Kidney (tissue), 14 donors: ENCODE results near the gene SPOUT1. TPM values are rescaled to one million over a fixed set of nuclear protein-coding genes. Genes with fewer than 3 reads are reported as not detected.

Experiments used
- DNase-seq, 5 donors: peaks; one replicate each; pipeline ENCODE4 v3.0.0-alpha.2; 2013 to 2020
- FAIRE-seq: peaks from 2 replicates; lab custom pipeline; 2012; peaks lifted over from hg19 to GRCh38; lab: Jason Lieb, UNC
- H3K27ac ChIP-seq, 2 donors: one replicate each; pipeline ENCODE4 v1.7.0; 2013; ENCODE audit warnings: low read depth in 2 of 2, low read length in 2 of 2, inconsistent platforms in 1 of 2
- H3K27me3 ChIP-seq: one replicate; pipeline ENCODE4 v1.7.1; 2013; ENCODE audit warnings: low read length, inconsistent platforms; ENCODE audit not compliant: control insufficient read depth, insufficient read depth
- H3K36me3 ChIP-seq, 3 donors: one replicate each; pipeline versions ENCODE4 v1.7.0 to v1.7.1; 2013; ENCODE audit warnings: low read length in 3 of 3, control low read depth in 1 of 3, inconsistent platforms in 1 of 3; ENCODE audit not compliant: insufficient read depth in 3 of 3, control insufficient read depth in 2 of 3
- H3K4me1 ChIP-seq, 3 donors: one replicate each; pipeline versions ENCODE4 v1.7.0 to v1.7.1; 2013; ENCODE audit warnings: low read length in 3 of 3, inconsistent platforms in 1 of 3, low read depth in 1 of 3; ENCODE audit not compliant: control insufficient read depth in 2 of 3, insufficient read depth in 2 of 3
- H3K4me3 ChIP-seq, 3 donors: one replicate each; pipeline versions ENCODE4 v1.7.0 to v1.8.1; 2013; ENCODE audit warnings: low read length in 3 of 3, control low read depth in 1 of 3, inconsistent platforms in 1 of 3
- H3K9ac ChIP-seq, 3 donors: one replicate each; pipeline versions ENCODE4 v1.7.0 to v1.7.1; 2013; ENCODE audit warnings: low read length in 3 of 3, control low read depth in 1 of 3, inconsistent platforms in 1 of 3
- H3K9me3 ChIP-seq, 3 donors: one replicate each; pipeline versions ENCODE4 v1.7.0 to v1.7.1; 2013; ENCODE audit warnings: low read length in 3 of 3, control low read depth in 1 of 3, inconsistent platforms in 1 of 3; ENCODE audit not compliant: control insufficient read depth in 2 of 3, insufficient read depth in 1 of 3
- CTCF ChIP-seq: IDR thresholded peaks from 3 replicates; pipeline ENCODE4 v1.5.1; 2012; ENCODE audit warnings: mild to moderate bottlenecking, moderate library complexity, borderline replicate concordance; ENCODE audit not compliant: insufficient read depth; ENCODE audit errors: extremely low read depth
- intact Hi-C: fragments of 100-400 bp; cut with DNase I; formaldehyde crosslinking; loops from one replicate; pipeline ENCODE4 v1.11.1; 2022
- polyA plus RNA-seq: library from polyadenylated mRNA; stranded (reverse); fragments of 350-450 nt; fragmentation: Illumina TruSeq; extraction: RNeasy Lipid Tissue Mini Kit (QIAGEN cat#74804); gene quantifications from one replicate; pipeline ENCODE4 v1.2.3, GENCODE V29; 2014; ENCODE audit warnings: low read depth, low replicate concordance; ENCODE audit not compliant: insufficient read depth
- total RNA-seq: library from RNA; stranded (reverse); fragmentation: NEBNext Ultra II Directional; extraction: Animal tissue kit (Norgen Biotek cat#: 25700); gene quantifications from one replicate; pipeline ENCODE4 v1.2.1, GENCODE V29; 2021
- donor health status: control.
- donor health status: control.
- donor health status: control.
- donor health status: control.
- donor health status: control.
- donor health status: DM: yes; HTN: yes; CAD: no.
- donor health status: Normal renal cell carcinoma (clear cell type).

Gene SPOUT1
- total and polyA plus RNA-seq, 2 donors from 2014 or later, result 42.0 to 56.8 TPM

DNA sequence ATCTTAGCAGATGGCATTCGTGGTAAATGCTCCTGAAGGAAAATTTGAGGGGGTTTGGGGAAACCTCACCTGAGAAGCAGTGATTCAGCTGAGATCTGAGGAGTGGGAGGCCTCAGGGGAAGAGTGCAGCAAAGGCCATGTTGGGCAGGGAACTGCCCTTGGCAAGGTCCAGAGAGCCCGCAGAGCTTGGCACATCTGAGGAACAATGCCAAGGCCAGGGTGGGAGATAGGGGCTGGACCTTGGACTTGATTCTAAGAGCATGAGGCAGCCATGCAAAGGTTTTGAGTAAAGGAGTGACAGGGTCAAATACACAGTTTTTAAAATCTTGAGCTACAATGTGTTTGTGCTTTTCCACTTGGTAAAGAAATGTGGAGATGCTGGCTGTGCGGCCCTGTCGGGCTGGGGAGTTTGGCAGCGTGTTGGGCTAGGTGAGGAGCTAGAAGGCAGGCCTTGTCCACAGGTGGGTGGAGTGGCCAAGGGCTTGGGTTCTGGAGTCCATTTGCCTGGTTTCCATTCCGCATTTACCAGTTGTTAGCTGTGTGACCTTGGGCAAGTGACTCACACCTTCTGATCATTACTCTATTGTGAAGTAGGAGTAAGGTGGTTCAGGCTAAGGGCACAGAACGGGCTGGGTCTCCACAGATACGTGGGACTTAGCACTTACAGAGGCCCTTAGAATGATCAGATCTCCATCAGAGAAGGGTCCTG, 36.5 kb downstream of the SPOUT1 start:
- Histone ChIP-seq H3K4me3 (no peak overlapping the region), H3K36me3 (peaks cover 3 to 35% (median 25%) of the 10 kb centered on the region in 3 donors), H3K4me1 (peaks cover 0 to 11% (median 9%) of the 10 kb centered on the region in 3 donors), H3K9ac (no peak overlapping the region), H3K27me3 (no peaks in the 10 kb centered on the region), H3K27ac (peak overlapping the region in 1 of 2 donors; percentile 43), H3K9me3 (no peaks in the 10 kb centered on the region)
- DNase-seq, result no peak
- intact Hi-C loops, result no loop called here
- TF ChIP-seq CTCF, result no peak
- FAIRE-seq, result no peak

DNA sequence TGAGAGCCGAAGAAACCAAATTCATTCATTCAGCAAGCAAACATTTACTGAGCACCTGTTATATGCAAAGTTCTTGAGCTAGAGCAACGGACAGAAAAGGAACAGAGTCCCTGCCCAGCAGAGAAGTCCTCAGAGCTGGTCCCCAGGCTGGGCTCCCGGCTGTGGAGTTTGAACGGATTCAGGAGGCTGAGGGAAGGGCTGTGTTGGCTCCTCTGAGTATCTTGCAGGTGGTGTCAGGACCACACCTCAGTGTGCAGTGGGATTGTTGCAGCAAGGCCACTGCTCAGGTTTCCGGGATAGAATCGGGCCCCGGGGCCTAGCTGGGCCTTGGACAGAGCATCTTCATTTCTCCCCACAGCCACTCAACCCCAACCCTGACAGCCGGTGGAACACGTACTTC, 37.5 kb downstream of the SPOUT1 start:
- DNase-seq, result no peak
- Histone ChIP-seq H3K4me1 (peaks cover 0 to 14% (median 13%) of the 10 kb centered on the region in 3 donors), H3K4me3 (no peak overlapping the region), H3K9me3 (no peaks in the 10 kb centered on the region), H3K27ac (no peak overlapping the region), H3K9ac (no peak overlapping the region), H3K27me3 (no peaks in the 10 kb centered on the region), H3K36me3 (peaks cover 3 to 27% (median 21%) of the 10 kb centered on the region in 3 donors)
- intact Hi-C loops, result no loop called here
- TF ChIP-seq CTCF, result no peak
- no peak for FAIRE-seq

DNA sequence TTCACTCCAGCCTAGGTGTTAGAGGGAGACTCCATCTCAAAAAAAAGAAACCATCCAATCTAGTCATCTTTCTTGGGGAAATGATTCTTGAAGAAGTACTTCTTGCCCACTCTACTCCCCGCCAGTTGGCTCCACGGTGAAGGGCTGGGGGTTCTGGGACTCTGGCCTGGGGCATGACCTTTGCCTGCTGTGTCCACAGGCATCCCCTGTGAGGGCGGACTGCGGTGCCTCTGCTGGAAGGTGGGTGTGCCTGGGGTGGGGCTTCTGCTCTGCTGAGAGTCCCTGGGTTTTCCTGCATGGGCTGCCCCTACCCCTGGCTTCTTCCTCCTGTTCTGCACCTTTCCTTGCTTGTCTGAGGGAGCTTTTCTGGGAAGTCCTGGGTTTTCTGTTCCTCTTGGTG, 39.1 kb downstream of the SPOUT1 start:
- Histone ChIP-seq H3K4me3 (no peak overlapping the region), H3K36me3 (peaks cover 3 to 23% (median 17%) of the 10 kb centered on the region in 3 donors), H3K27me3 (no peaks in the 10 kb centered on the region), H3K9ac (no peak overlapping the region), H3K4me1 (peaks cover 0 to 14% (median 13%) of the 10 kb centered on the region in 3 donors), H3K9me3 (no peaks in the 10 kb centered on the region), H3K27ac (no peak overlapping the region)
- no peak for FAIRE-seq
- no peak for DNase-seq
- no peak for TF ChIP-seq CTCF
- intact Hi-C loops, result no loop called here
